Activated CD8-positive, alpha-beta T cell treated with anti-CD3 and anti-CD28 coated beads for 36 hours (primary cell): ENCODE results near the gene MTA1. TPM values are rescaled to one million over a fixed set of nuclear protein-coding genes. Genes with fewer than 3 reads are reported as not detected.

Source experiments
- ATAC-seq: fragments of 200-7000 bp; cut with Tn5 transposase; one replicate; pipeline ENCODE4 v1.10.0; 2021; ENCODE audit warnings: mild to moderate bottlenecking, moderate library complexity
- CTCF ChIA-PET: fragments of 350-600 bp; sonication (Branson Sonifier 250); formaldehyde crosslinking; loops from one replicate; lab custom pipeline; 2021; ENCODE audit warnings: antibody characterized with exemption; lab: Charles Lee
- POLR2A ChIA-PET: fragments of 350-600 bp; sonication (Branson Sonifier 250); formaldehyde crosslinking; loops from one replicate; lab custom pipeline; 2021; ENCODE audit warnings: antibody characterized with exemption; lab: Charles Lee
- DNase-seq: peaks from one replicate; pipeline ENCODE4 v3.0.0-alpha.2; 2020
- H3K27ac Mint-ChIP-seq: one replicate; pipeline ENCODE4 v1.8.0; 2021; ENCODE audit warnings: mild to moderate bottlenecking, mixed read lengths
- H3K27me3 Mint-ChIP-seq: one replicate; pipeline ENCODE4 v1.8.0; 2021; ENCODE audit warnings: mixed read lengths
- H3K36me3 Mint-ChIP-seq: one replicate; pipeline ENCODE4 v1.8.0; 2021; ENCODE audit warnings: low read depth, mixed read lengths
- H3K4me1 Mint-ChIP-seq: one replicate; pipeline ENCODE4 v1.8.0; 2021; ENCODE audit warnings: low read depth, mixed read lengths
- H3K4me3 Mint-ChIP-seq: one replicate; pipeline ENCODE4 v1.8.0; 2021; ENCODE audit warnings: mild to moderate bottlenecking, moderate library complexity, mixed read lengths
- H3K9me3 Mint-ChIP-seq: one replicate; pipeline ENCODE4 v1.8.0; 2021; ENCODE audit warnings: mixed read lengths
- CTCF ChIP-seq: fragments of 200-600 bp; IDR thresholded peaks from one replicate; pipeline ENCODE4 v1.8.0; 2022; ENCODE audit warnings: antibody characterized with exemption, mild to moderate bottlenecking
- intact Hi-C: fragments of 100-400 bp; cut with micrococcal nuclease; formaldehyde crosslinking; loops from one replicate; pipeline ENCODE4 v1.10.0; 2022
- total RNA-seq, 2 experiments: library from RNA; stranded (reverse); gene quantifications; one replicate each; pipeline ENCODE4 v1.2.3, GENCODE V29; 2021

MTA1 gene
- total RNA-seq, 2 experiments from 2014 or later, result 133 to 140 TPM

DNA sequence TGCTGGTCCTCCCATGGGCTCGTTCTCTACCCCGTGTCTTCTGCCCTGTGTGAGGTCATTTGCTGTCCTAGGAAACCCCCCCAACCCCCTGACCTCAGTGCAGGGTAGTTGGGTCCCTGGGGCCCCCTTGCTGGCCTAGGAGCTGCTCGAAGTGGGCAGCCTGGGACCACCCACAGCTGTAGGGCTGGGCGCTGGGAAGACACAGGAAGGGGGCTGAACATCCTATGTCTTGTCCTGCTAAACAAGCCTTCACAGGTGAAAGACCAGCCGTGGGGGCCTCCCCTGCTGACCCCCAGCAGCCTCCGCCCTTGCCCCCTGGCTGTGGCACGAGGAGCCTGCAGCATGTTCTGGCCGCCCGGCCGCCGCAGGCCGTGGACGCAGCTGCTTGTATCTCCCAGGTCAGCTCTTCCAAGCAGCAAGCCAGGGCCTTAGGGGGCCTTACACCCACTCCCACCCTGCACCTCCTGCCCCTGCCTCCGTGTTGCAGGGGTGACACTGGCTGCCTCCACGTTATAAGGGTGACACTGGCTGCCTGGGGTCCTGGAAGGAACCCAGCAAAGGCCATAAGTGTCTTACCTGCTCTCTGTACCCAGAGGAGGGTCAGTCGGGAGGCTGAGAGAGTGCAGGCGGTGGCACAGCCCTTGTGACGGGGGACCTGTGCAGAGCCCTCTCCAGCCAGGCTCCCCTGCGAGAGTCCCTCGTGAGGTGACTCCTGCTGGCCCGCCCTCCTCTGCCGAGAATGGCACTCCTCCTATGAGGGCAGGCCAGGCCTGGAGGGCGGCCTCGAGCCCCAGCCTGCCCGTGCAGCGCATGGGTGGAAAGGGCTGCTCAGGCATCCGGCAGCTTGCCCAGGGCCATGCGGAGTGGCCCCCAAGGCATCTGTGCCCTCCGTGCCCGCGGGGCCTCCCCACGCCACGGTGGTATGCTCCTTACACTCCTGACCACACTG is 32.8 kb upstream of the MTA1 start:
- Mint-ChIP-seq H3K27me3 (no peaks in the 10 kb centered on the region), H3K36me3 (no peaks in the 10 kb centered on the region), H3K4me1 (peaks cover 4% of the 10 kb centered on the region), H3K27ac (no peak overlapping the region), H3K4me3 (no peak overlapping the region), H3K9me3 (no peaks in the 10 kb centered on the region)
- TF ChIP-seq CTCF, result no peak
- DNase-seq, result no peak
- no peak for ATAC-seq
- ChIA-PET CTCF (no interaction called here), POLR2A (no interaction called here)
- intact Hi-C loops, result no loop called here

DNA sequence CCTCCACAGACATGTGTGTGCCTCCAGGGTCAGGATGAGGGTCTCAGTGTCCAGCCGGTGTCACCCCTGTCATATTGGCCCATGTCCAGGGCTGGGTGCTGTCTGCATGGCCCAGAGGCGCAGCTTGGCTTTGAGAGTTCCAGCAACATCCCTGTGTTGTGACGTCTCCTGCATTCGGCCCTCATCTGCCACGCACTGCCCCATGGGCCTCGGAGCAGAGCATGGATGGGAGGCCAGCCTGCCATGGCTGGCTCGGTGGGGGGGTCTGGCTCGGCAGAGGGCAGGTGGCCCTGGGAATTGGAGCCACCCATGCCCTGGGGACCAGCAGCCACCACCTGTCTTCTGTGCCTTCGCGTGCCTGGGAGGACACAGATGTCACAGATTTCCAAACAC is 32.1 kb upstream of the MTA1 start:
- POLR2A ChIA-PET, result no interaction called here
- H3K9me3 Mint-ChIP-seq, result no peaks in the 10 kb centered on the region
- H3K27ac Mint-ChIP-seq, result no peak overlapping the region
- CTCF ChIA-PET, result no interaction called here
- ATAC-seq (no peak), DNase-seq (no peak)
- H3K4me3 Mint-ChIP-seq, result no peak overlapping the region
- peaks cover 4% of the 10 kb centered on the region for H3K4me1 Mint-ChIP-seq
- no peaks in the 10 kb centered on the region for H3K27me3 Mint-ChIP-seq
- no peaks in the 10 kb centered on the region for H3K36me3 Mint-ChIP-seq
- intact Hi-C loops, result no loop called here
- no peak for TF ChIP-seq CTCF

DNA sequence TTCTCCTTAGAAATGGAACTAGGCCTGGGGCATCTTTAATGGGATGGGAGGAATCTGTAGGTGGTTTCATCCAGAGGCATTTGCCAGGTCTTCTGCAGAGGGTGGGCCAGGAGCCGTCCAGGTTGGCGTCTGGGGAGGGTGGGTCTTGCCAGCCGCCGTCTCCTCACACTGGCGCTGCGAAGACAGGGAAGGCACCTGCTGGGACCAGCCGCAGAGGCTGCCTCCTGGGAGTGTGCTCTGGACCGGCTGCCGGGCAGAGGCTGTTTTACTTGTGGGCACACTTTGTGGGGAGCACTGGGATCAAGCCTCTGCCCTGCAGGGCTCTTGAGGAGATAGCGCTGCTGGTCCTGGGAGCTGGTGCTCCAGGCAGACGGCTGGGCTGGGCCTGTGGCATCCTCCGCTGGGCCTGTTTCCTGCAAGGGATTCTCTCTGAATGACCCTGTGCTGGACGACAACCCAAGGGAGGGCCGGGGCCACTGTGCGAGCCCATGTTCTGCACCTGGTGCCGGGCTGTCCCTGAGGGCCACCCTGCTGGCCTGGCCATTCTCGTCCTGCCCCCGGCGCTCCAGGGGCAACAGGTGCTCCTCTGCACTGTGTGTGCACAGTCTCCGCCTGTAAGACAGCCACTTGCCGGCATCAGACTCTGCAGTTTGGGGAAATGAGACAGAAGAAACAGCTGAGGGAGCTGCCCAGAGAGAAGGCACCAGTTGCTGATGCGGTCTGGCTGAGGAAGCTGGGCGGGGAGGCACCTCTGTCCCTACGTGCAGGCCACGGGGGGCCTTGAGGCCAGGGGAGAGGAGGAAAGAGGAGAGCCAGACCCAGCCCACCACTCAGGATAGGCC is 31.3 kb upstream of the MTA1 start:
- Mint-ChIP-seq H3K4me1 (peaks cover 4% of the 10 kb centered on the region), H3K4me3 (no peak overlapping the region), H3K27me3 (no peaks in the 10 kb centered on the region), H3K9me3 (no peaks in the 10 kb centered on the region), H3K36me3 (no peaks in the 10 kb centered on the region), H3K27ac (no peak overlapping the region)
- ATAC-seq (no peak), DNase-seq (no peak)
- ChIA-PET CTCF (interaction anchor here (1.2 kb wide), 1 partner anchor 17 kb away, joined by 3 read pairs; no protein-coding TSS in a partner anchor), POLR2A (interaction anchor here (1.5 kb wide), 1 partner anchor 30 kb away, joined by 3 read pairs; no protein-coding TSS in a partner anchor)
- TF ChIP-seq CTCF, result no peak
- intact Hi-C loops, result no loop called here

DNA sequence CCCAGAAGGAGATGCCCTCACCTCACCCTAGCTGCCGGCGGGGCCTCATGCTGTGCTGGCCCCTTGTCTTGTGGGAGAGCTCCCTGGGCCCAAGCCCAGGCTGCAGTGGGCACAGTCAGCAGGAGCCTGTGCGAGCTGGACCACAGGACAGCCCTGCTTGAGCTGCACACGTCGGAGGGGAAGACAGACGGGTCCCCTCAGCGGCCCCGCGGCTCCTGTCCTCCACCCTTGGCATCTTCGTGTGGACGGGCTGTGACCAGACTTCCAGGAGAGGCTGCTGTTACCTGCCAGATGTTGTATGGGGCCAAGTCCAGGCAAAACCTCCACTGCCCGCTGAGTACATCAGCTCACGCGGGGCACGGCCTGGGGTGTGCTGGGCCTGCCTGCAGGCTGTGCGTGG is 30.7 kb upstream of the MTA1 start:
- ATAC-seq, result no peak
- DNase-seq, result no peak
- no peak for TF ChIP-seq CTCF
- Mint-ChIP-seq H3K36me3 (no peaks in the 10 kb centered on the region), H3K27ac (no peak overlapping the region), H3K4me1 (peaks cover 4% of the 10 kb centered on the region), H3K9me3 (no peaks in the 10 kb centered on the region), H3K27me3 (no peaks in the 10 kb centered on the region), H3K4me3 (no peak overlapping the region)
- ChIA-PET CTCF (interaction anchor here (1.1 to 1.2 kb wide), 2 partner anchors 18 to 149 kb away, joined by 3 read pairs; no protein-coding TSS in a partner anchor), POLR2A (interaction anchor here (1.5 kb wide), 1 partner anchor 30 kb away, joined by 3 read pairs; no protein-coding TSS in a partner anchor)
- intact Hi-C loops, result no loop called here
